HG02642 (cell line): ENCODE data around the gene CCR6.
A peak's percentile ranks its signal among the peaks of the same experiment; 100 is the strongest.

Experiments used
- ATAC-seq: cut with Tn5 transposase; IDR thresholded peaks from one replicate; pipeline ENCODE4 v1.9.1; 2021; ENCODE audit warnings: mild to moderate bottlenecking; ENCODE audit not compliant: unreplicated experiment, poor library complexity

CCR6 gene

GRCh38 chr6:167097770-167098169, 25.1 kb upstream of the CCR6 start:
- no peak for ATAC-seq

DNA sequence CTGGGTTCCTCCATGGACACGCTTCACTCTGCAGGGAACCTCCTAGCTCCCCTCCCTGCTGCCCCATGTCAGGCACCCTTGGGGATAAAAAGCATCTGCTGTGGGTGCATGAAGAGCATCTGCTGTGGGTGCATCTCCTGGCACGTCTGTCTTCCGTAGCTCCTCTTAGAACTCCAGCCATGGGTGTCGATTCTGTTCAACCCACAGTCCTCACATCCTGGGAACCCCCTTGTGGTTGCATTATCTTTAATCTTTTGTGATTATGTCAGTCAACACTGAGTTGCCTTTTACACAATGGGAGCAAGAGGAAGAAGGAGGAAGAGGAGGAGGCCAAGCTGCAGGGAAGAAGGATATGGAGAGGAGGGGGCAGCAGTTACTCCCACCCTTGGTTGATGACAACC, 24.1 kb upstream of the CCR6 start:
- no peak for ATAC-seq

GRCh38 chr6:167099707-167100106, 23.2 kb upstream of the CCR6 start:
- no peak for ATAC-seq

- no peak for ATAC-seq
These were observed 22.6 kb upstream of the CCR6 start for GRCh38 chr6:167100241-167100674.

- ATAC-seq: no peak
These were observed 20.6 kb upstream of the CCR6 start for GRCh38 chr6:167102318-167102717.

- ATAC-seq: peak; percentile 93
These were observed 19.6 kb upstream of the CCR6 start for GRCh38 chr6:167103041-167103891.

- no peak for ATAC-seq
These were observed 18.5 kb upstream of the CCR6 start for GRCh38 chr6:167104388-167104787.

DNA sequence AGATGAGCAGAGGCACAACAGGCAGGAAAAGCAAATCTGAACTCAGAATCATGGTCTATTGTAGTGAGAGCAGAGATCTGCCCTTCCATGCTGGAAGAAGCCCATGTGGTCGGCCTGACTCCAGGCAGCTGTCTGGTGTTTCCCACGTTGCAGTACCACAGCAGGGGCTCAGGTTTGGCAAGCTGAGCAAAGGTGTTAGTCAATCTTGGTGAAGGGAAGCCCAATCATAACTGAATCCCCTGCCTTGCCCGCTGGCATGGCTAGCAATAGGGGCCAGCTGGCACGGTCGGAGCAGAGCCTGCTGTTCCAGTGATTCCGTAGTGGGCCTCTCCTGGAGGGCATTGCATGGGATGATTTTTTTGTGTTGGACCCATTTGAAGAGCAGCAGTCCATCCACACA, 17.8 kb upstream of the CCR6 start:
- ATAC-seq: no peak

GRCh38 chr6:167106406-167106805, 16.5 kb upstream of the CCR6 start:
- no peak for ATAC-seq

GRCh38 chr6:167107787-167108186, 15.1 kb upstream of the CCR6 start:
- ATAC-seq: no peak

DNA sequence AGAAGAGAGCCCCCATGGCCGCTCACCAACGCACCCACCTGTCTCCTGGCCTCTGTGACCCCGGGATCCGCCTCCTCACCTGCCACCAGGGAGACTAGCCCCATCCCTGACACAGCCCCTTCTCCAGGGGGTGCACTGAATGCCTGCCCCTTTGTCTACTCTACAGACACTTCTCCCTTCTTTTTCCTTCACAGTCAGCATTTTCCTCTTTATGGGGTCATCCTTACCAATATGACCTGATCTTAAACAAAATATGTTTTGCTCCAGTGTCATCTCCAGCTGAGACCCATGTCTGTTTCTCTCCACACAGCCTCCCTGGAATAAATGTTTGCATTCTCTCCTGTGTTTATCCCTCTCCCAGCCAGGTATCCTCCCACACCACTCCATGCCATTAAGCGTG, 14.6 kb upstream of the CCR6 start:
- no peak for ATAC-seq

- ATAC-seq: no peak
These were observed 13.2 kb upstream of the CCR6 start for GRCh38 chr6:167109651-167110050.

- ATAC-seq: no peak
These were observed 11.3 kb upstream of the CCR6 start for GRCh38 chr6:167111597-167111996.

- ATAC-seq: no peak
These were observed 10.5 kb upstream of the CCR6 start for GRCh38 chr6:167112421-167112820.

DNA sequence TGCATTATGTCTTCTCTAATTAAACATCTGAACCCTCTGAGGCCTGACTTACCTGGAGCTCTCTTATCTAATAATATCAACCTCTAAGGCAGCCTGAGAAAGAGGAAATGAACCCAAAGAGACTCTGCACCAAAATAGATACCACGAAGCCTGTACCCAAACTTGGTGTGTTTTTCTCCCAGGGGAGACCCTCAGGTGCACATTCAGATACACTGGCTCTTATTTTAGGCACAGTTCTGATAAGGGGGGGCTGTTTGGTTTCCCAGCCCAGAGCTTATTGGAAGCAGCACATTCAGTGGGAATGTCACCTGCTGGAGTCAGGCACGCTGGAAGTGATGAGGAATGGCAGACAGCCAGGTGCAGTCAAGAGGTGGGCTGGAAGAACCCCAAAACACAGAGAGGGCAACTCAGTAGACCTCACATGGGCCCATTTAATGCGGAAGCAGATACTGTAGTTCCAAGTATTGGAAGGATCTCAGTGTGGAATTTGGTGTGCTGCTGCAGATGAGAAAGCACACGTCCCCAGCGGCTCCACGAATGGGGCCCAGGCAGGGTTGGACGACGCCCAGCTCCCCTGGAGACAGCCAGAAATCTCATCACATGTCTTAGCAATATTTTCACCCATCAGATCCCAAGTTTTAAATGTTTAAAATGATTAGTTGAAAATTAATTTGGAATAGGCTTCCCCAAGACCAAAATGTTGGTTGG, 9.7 kb upstream of the CCR6 start:
- ATAC-seq: peak; percentile 58

- ATAC-seq: peak; percentile 88
These were observed 8.7 kb upstream of the CCR6 start for GRCh38 chr6:167113935-167114910.

GRCh38 chr6:167115054-167115453, 7.8 kb upstream of the CCR6 start:
- no peak for ATAC-seq

DNA sequence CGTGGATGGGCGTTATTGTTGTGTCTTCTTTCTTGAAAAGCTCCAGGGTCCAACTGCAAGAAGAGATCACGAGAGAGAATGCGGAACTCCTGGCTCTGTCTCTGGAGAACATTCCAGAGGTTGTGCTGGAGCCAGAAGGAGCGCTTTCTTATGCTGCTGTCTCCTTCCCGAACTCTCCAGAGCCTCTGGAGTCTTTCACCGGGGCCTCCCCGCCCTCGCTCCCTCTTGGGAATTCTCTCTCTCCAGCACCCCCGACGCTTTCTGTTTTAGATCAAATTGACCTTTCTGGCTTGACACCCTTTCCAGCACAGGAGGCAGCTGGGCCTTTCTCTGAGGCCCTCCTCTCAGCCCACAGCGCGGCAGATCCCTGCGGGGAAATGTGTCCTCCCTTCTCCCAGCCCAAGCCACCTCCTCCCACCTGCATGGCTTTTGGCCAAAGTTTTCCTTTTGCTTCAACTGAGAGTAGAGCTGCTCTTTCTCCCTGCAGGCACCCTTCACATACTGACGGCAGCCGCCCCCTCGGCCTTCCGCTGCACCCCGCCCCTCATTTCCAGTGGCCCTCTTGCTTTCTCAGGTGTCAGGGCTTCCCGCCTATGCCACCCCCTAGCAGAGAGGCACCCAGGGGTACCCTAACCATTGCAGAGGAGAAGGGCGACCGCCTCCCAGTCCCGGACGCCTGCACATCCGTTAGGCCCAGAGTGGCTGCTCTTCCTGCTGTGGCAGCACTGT, 6.6 kb upstream of the CCR6 start:
- ATAC-seq: no peak

DNA sequence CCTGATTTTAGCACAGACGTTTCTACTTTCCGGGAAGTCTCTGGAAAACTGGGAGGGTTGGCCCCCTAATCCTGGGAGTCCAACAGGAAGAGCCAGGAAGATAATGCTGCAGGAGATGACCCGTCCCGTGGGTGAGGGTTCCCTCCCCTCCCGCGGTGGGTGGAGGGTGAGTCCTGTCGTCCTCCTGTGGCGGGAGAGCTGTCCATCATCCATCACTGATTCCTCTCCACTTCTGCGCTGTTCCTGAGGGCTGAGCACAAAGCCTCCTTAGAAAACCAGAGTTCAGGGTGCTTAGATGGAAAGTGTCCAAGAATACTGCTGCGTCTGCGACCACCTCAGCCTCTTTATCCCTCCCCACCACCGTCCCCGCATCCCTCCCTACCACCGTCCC, 6.1 kb upstream of the CCR6 start:
- no peak for ATAC-seq

DNA sequence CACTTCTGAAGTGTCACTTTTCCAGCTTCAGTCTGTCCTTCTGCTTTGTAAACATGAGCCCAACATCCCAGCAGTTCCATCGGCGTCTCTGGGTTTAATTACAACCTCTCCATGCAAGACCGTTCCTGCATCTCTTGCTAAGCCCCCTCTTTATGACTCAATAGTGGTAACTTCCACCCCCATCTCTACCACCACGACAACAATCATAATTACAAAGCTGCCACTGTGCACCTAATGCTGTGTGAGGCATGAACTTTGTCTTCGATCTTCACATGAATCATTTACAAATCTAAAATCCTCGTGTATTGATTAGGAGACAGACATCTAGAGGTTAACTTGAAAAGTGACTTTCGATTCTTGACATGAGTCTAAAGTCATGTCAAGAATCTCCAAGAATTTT, 4.9 kb upstream of the CCR6 start:
- ATAC-seq: no peak
